H9 (cell line): ENCODE results near the gene ZAP70. TPM values are rescaled to one million over a fixed set of nuclear protein-coding genes. Genes with fewer than 3 reads are reported as not detected.

Source experiments
- DNase-seq: peaks from one replicate; pipeline ENCODE4 v3.0.0-alpha.2; 2017
- H2AFZ ChIP-seq: one replicate; pipeline ENCODE4 v1.6.1; 2013; ENCODE audit warnings: mild to moderate bottlenecking, low read length, control low read depth, moderate library complexity
- H2AK5ac ChIP-seq: 2 replicates; pipeline ENCODE4 v1.6.1; 2013; ENCODE audit warnings: low read length, control low read depth, mixed read lengths; ENCODE audit not compliant: insufficient read length
- H2BK120ac ChIP-seq: one replicate; pipeline ENCODE4 v1.6.1; 2013; ENCODE audit warnings: low read depth, mild to moderate bottlenecking, low read length, control low read depth, inconsistent platforms; ENCODE audit not compliant: poor library complexity, severe bottlenecking
- H2BK12ac ChIP-seq: 2 replicates; pipeline ENCODE4 v1.6.1; 2013; ENCODE audit warnings: low read length, control low read depth, mixed read lengths, low read depth; ENCODE audit not compliant: insufficient read length
- H2BK15ac ChIP-seq: 2 replicates; pipeline ENCODE4 v1.6.1; 2013; ENCODE audit warnings: low read depth, low read length, control low read depth
- H2BK20ac ChIP-seq: one replicate; pipeline ENCODE4 v1.6.1; 2013; ENCODE audit warnings: low read depth, mild to moderate bottlenecking, low read length, control low read depth, inconsistent platforms; ENCODE audit not compliant: poor library complexity, severe bottlenecking
- H2BK5ac ChIP-seq: 2 replicates; pipeline ENCODE4 v1.6.1; 2013; ENCODE audit warnings: low read length, control low read depth, mixed read lengths; ENCODE audit not compliant: insufficient read length
- H3K14ac ChIP-seq: 2 replicates; pipeline ENCODE4 v1.6.1; 2013; ENCODE audit warnings: low read length, control low read depth; ENCODE audit not compliant: insufficient read depth
- H3K18ac ChIP-seq: 2 replicates; pipeline ENCODE4 v1.6.1; 2013; ENCODE audit warnings: low read depth, mild to moderate bottlenecking, mixed read lengths, low read length, control low read depth; ENCODE audit not compliant: insufficient read length
- H3K23ac ChIP-seq: 2 replicates; pipeline ENCODE4 v1.6.1; 2013; ENCODE audit warnings: low read length, control low read depth, mixed read lengths, low read depth; ENCODE audit not compliant: insufficient read length
- H3K23me2 ChIP-seq: 2 replicates; pipeline ENCODE4 v1.6.1; 2013; ENCODE audit warnings: low read depth, mild to moderate bottlenecking, mixed read lengths, low read length, control low read depth; ENCODE audit not compliant: insufficient read length, poor library complexity, severe bottlenecking
- H3K27ac ChIP-seq: 2 replicates; pipeline ENCODE4 v1.5.1; 2013; ENCODE audit warnings: low read length, control low read depth, mixed read lengths, low read depth; ENCODE audit not compliant: insufficient read length
- H3K27me3 ChIP-seq: 2 replicates; pipeline ENCODE4 v1.6.1; 2013; ENCODE audit warnings: low read length, control low read depth, inconsistent platforms; ENCODE audit not compliant: insufficient read depth
- H3K4ac ChIP-seq: 2 replicates; pipeline ENCODE4 v1.6.1; 2013; ENCODE audit warnings: low read depth, mild to moderate bottlenecking, control low read depth, inconsistent platforms, low read length, moderate library complexity
- H3K4me1 ChIP-seq: 2 replicates; pipeline ENCODE4 v1.6.1; 2013; ENCODE audit warnings: low read length, control low read depth, inconsistent platforms; ENCODE audit not compliant: insufficient read depth
- H3K4me2 ChIP-seq: 2 replicates; pipeline ENCODE4 v1.6.1; 2013; ENCODE audit warnings: low read length, control low read depth, mixed read lengths; ENCODE audit not compliant: insufficient read length, insufficient read depth
- H3K56ac ChIP-seq: 2 replicates; pipeline ENCODE4 v1.6.1; 2013; ENCODE audit warnings: low read depth, mild to moderate bottlenecking, mixed read lengths, low read length, control low read depth; ENCODE audit not compliant: insufficient read length
- H3K79me1 ChIP-seq: 2 replicates; pipeline ENCODE4 v1.6.1; 2013; ENCODE audit warnings: low read depth, mild to moderate bottlenecking, moderate library complexity, low read length, control low read depth, inconsistent platforms; ENCODE audit not compliant: insufficient read depth, poor library complexity, severe bottlenecking
- H3K79me2 ChIP-seq: 2 replicates; pipeline ENCODE4 v1.6.1; 2013; ENCODE audit warnings: low read length, control low read depth, inconsistent platforms; ENCODE audit not compliant: insufficient read depth
- H3K9ac ChIP-seq: 2 replicates; pipeline ENCODE4 v1.6.1; 2013; ENCODE audit warnings: low read length, control low read depth, mixed read lengths; ENCODE audit not compliant: insufficient read length; ENCODE audit errors: extremely low read depth
- H3K9me3 ChIP-seq: one replicate; pipeline ENCODE4 v1.6.1; 2013; ENCODE audit warnings: low read depth, low read length, inconsistent platforms; ENCODE audit not compliant: control insufficient read depth
- H3T11ph ChIP-seq: one replicate; pipeline ENCODE4 v1.6.1; 2013; ENCODE audit warnings: mild to moderate bottlenecking, low read length, control low read depth, inconsistent platforms
- H4K20me1 ChIP-seq: one replicate; pipeline ENCODE4 v1.6.1; 2013; ENCODE audit not compliant: control insufficient read depth, insufficient read length, insufficient read depth
- H4K5ac ChIP-seq: 2 replicates; pipeline ENCODE4 v1.6.1; 2013; ENCODE audit warnings: low read depth, mild to moderate bottlenecking, mixed read lengths, low read length, control low read depth; ENCODE audit not compliant: insufficient read length
- H4K8ac ChIP-seq: replicated peaks from 2 replicates; pipeline ENCODE4 v1.6.1; 2013; ENCODE audit warnings: low read length, control low read depth, mixed read lengths, low read depth; ENCODE audit not compliant: insufficient read length
- H4K91ac ChIP-seq: 2 replicates; pipeline ENCODE4 v1.6.1; 2013; ENCODE audit warnings: low read depth, mild to moderate bottlenecking, moderate library complexity, mixed read lengths, low read length, control low read depth; ENCODE audit not compliant: insufficient read length
- H3K27ac Mint-ChIP-seq, 3 experiments: 2 replicates in 2 of 3; 3 replicates in 1 of 3; pipeline ENCODE4 v1.8.0; 2020 to 2021; ENCODE audit warnings: mixed read lengths in 3 of 3, mild to moderate bottlenecking in 1 of 3, moderate library complexity in 1 of 3
- H3K27me3 Mint-ChIP-seq: 2 replicates; pipeline ENCODE4 v1.8.0; 2021; ENCODE audit warnings: low read depth, mild to moderate bottlenecking, moderate library complexity, mixed read lengths
- H3K36me3 Mint-ChIP-seq, 3 experiments: 2 replicates in 2 of 3; 3 replicates in 1 of 3; pipeline ENCODE4 v1.8.0; 2020 to 2021; ENCODE audit warnings: low read depth in 3 of 3, mixed read lengths in 3 of 3; ENCODE audit not compliant: insufficient read depth in 1 of 3
- H3K4me1 Mint-ChIP-seq, 2 experiments: 2 replicates each; pipeline ENCODE4 v1.8.0; 2020; ENCODE audit warnings: mixed read lengths in 2 of 2
- H3K4me3 Mint-ChIP-seq, 2 experiments: 2 replicates in 1 of 2; 3 replicates in 1 of 2; pipeline ENCODE4 v1.8.0; 2020 to 2021; ENCODE audit warnings: mild to moderate bottlenecking in 2 of 2, mixed read lengths in 2 of 2, moderate library complexity in 1 of 2
- H3K9me3 Mint-ChIP-seq, 2 experiments: 2 replicates in 1 of 2; 3 replicates in 1 of 2; pipeline ENCODE4 v1.8.0; 2020; ENCODE audit warnings: mild to moderate bottlenecking in 2 of 2, mixed read lengths in 2 of 2, moderate library complexity in 1 of 2
- WGBS: extraction: QIAGEN DNeasy Blood & Tissue Kit; methylation state at CpG from one replicate; pipeline ENCODE4 v1.1.7; 2013; ENCODE audit warnings: missing lambda C conversion rate, low lambda C conversion rate, mixed read lengths; ENCODE audit not compliant: insufficient read length; ENCODE audit errors: extremely low coverage; 5-methylcytosine and 5-hydroxymethylcytosine counted together
- total RNA-seq: library from RNA; stranded (reverse); gene quantifications from 2 replicates; pipeline ENCODE4 v1.2.1, GENCODE V29; 2021
- TF ChIP-seq, protein P1 (sequence below): fragments of 200-600 bp; sonication (generic); conservative IDR thresholded peaks from 3 replicates; pipeline ENCODE4 v1.8.0; 2021; ENCODE audit warnings: antibody characterized with exemption, mild to moderate bottlenecking

The ZAP70 gene
- total RNA-seq, 1 experiment from 2014 or later, result 0.24 TPM

DNA sequence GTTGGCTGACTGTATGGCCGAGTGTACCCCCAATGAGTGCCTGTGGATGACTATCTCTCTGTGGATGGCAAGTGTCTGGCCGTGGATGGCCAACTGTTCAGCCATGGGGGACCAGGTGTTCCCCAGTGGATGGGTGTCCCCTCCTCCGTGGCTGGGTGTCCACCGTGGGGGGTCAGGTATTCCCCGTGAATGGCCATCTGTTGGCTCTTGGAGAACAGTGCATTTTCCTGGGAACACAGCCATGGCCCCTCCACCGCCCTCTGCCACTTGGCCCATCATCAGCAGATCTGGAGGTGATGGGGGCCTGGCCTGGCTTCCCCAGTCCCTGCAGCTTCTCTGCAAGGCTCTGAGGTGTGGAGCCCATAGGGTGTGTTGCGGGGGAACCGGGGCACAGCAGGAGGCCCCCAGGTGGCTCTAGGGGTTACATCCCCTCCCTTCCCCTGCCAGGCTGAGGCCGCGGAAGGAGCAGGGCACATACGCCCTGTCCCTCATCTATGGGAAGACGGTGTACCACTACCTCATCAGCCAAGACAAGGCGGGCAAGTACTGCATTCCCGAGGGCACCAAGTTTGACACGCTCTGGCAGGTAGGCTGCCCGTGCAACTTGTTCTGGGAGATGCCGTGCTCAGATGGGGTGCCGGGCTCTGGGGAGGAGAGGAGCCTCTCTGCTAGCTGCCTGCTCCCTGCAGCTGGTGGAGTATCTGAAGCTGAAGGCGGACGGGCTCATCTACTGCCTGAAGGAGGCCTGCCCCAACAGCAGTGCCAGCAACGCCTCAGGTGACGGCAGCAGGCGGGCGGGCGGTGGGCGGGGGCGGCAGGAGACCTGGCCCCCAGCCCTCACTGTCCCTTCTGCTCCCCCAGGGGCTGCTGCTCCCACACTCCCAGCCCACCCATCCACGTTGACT is 19.3 kb downstream of the ZAP70 start:
- Histone ChIP-seq H3K4me2 (no peak overlapping the region), H3K79me1 (no peaks in the 10 kb centered on the region), H4K91ac (no peak overlapping the region), H3K9ac (no peak overlapping the region), H4K5ac (no peak overlapping the region), H3K27me3 (no peaks in the 10 kb centered on the region), H2AK5ac (no peak overlapping the region), H2BK120ac (no peak overlapping the region), H2BK20ac (no peak overlapping the region), H3K56ac (no peak overlapping the region), H3K14ac (no peak overlapping the region; the same call in 1 of the 2 replicates), H4K20me1 (no peaks in the 10 kb centered on the region), H2BK5ac (no peak overlapping the region), H3K9me3 (no peaks in the 10 kb centered on the region), H3T11ph (no peak overlapping the region), H3K4ac (no peak overlapping the region), H2AFZ (no peak overlapping the region), H2BK12ac (no peak overlapping the region), H3K4me1 (no peaks in the 10 kb centered on the region), H3K23ac (no peak overlapping the region), H3K23me2 (no peaks in the 10 kb centered on the region), H3K27ac (no peak overlapping the region), H3K79me2 (no peaks in the 10 kb centered on the region), H4K8ac (no peak overlapping the region), H3K18ac (no peak overlapping the region), H2BK15ac (no peak overlapping the region)
- TF ChIP-seq, protein P1, sequence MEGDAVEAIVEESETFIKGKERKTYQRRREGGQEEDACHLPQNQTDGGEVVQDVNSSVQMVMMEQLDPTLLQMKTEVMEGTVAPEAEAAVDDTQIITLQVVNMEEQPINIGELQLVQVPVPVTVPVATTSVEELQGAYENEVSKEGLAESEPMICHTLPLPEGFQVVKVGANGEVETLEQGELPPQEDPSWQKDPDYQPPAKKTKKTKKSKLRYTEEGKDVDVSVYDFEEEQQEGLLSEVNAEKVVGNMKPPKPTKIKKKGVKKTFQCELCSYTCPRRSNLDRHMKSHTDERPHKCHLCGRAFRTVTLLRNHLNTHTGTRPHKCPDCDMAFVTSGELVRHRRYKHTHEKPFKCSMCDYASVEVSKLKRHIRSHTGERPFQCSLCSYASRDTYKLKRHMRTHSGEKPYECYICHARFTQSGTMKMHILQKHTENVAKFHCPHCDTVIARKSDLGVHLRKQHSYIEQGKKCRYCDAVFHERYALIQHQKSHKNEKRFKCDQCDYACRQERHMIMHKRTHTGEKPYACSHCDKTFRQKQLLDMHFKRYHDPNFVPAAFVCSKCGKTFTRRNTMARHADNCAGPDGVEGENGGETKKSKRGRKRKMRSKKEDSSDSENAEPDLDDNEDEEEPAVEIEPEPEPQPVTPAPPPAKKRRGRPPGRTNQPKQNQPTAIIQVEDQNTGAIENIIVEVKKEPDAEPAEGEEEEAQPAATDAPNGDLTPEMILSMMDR, result no peak
- Mint-ChIP-seq H3K36me3 (no peaks in the 10 kb centered on the region; a peak in 1 of 7 replicates), H3K9me3 (peaks cover 0 to 2% of the 10 kb centered on the region in 2 experiments; a peak in 3 of 5 replicates), H3K27me3 (0 out of 2 replicates have a peak, but pooled peaks cover 1% of the 10 kb centered on the region), H3K4me1 (no peaks in the 10 kb centered on the region), H3K27ac (no peak overlapping the region; a peak in 1 of 7 replicates), H3K4me3 (no peak overlapping the region)
- WGBS, result no CpG with 5 or more reads among the region's 28 CpGs
- DNase-seq, result no peak
